ENCODE results near the gene MARCKS. TPM values are rescaled to one million over a fixed set of nuclear protein-coding genes. Genes with fewer than 3 reads are reported as not detected.

Gene MARCKS
- total RNA-seq, 2 donors from 2014 or later, result 0.17 to 0.40 TPM

Other genes with a start within 250 kb of the MARCKS start
- gene HDAC2, start 113.8 kb downstream of the MARCKS start, total RNA-seq, result 10 to 100 TPM; 53.9 to 95.7 TPM